Ishikawa (cell line): ENCODE data around the gene SMOC1.

Source experiments
- CEBPB ChIP-seq: IDR thresholded peaks from 2 replicates; pipeline ENCODE4 v1.6.1; 2012
- CREB1 ChIP-seq: IDR thresholded peaks from 2 replicates; pipeline ENCODE4 v1.6.1; 2012; ENCODE audit warnings: low read depth
- EGR1 ChIP-seq: IDR thresholded peaks from 2 replicates; pipeline ENCODE4 v1.6.1; 2012
- EP300 ChIP-seq: IDR thresholded peaks from 2 replicates; pipeline ENCODE4 v1.6.1; 2012; ENCODE audit warnings: borderline replicate concordance
- FOXM1 ChIP-seq: IDR thresholded peaks from 2 replicates; pipeline ENCODE4 v1.6.1; 2012; ENCODE audit warnings: low read depth, borderline replicate concordance
- MAX ChIP-seq: IDR thresholded peaks from 2 replicates; pipeline ENCODE4 v1.6.1; 2012
- NFIC ChIP-seq: IDR thresholded peaks from 2 replicates; pipeline ENCODE4 v1.6.1; 2012
- RAD21 ChIP-seq: IDR thresholded peaks from 2 replicates; pipeline ENCODE4 v1.6.1; 2012; ENCODE audit warnings: low read depth
- TCF12 ChIP-seq: IDR thresholded peaks from 2 replicates; pipeline ENCODE4 v1.6.1; 2012; ENCODE audit warnings: low read depth
- TEAD4 ChIP-seq: IDR thresholded peaks from 2 replicates; pipeline ENCODE4 v1.6.1; 2012
- USF1 ChIP-seq: IDR thresholded peaks from 2 replicates; pipeline ENCODE4 v1.6.1; 2012
- YY1 ChIP-seq: IDR thresholded peaks from 2 replicates; pipeline ENCODE4 v1.6.1; 2012; ENCODE audit warnings: low read depth
- ZBTB7A ChIP-seq: IDR thresholded peaks from 2 replicates; pipeline ENCODE4 v1.6.1; 2012; ENCODE audit warnings: low read depth
- TF ChIP-seq, protein P1 (sequence below): IDR thresholded peaks from 2 replicates; pipeline ENCODE4 v1.6.1; 2012; ENCODE audit warnings: low read depth, mild to moderate bottlenecking

The SMOC1 gene

GRCh38 chr14:69882116-69882864 lies 3.1 kb downstream of the SMOC1 start:
- TF ChIP-seq CEBPB (no peak), NFIC (no peak), EP300 (no peak), TCF12 (no peak), CREB1 (no peak), TEAD4 (no peak), USF1 (no peak), YY1 (no peak)

DNA sequence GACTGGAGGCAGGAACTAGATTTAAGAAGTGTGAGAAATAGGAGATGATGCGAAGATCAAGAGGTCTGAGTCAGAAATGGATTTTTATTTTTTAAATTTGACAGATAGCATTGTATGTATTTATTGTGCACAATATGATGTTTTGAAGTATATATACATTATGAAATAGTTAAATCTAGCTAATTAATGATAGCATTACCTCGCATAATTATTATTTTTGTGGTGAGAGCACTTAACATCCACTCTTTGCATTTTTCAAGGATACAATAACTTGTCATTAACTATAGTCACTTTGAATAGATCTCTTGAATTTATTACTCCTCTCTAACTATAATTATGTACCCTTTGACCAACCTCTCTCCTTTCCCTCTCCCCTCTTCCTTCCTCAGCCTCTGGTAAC lies 3.7 kb downstream of the SMOC1 start:
- no peak for TF ChIP-seq MAX
- no peak for TF ChIP-seq EGR1
- TF ChIP-seq, protein P1, sequence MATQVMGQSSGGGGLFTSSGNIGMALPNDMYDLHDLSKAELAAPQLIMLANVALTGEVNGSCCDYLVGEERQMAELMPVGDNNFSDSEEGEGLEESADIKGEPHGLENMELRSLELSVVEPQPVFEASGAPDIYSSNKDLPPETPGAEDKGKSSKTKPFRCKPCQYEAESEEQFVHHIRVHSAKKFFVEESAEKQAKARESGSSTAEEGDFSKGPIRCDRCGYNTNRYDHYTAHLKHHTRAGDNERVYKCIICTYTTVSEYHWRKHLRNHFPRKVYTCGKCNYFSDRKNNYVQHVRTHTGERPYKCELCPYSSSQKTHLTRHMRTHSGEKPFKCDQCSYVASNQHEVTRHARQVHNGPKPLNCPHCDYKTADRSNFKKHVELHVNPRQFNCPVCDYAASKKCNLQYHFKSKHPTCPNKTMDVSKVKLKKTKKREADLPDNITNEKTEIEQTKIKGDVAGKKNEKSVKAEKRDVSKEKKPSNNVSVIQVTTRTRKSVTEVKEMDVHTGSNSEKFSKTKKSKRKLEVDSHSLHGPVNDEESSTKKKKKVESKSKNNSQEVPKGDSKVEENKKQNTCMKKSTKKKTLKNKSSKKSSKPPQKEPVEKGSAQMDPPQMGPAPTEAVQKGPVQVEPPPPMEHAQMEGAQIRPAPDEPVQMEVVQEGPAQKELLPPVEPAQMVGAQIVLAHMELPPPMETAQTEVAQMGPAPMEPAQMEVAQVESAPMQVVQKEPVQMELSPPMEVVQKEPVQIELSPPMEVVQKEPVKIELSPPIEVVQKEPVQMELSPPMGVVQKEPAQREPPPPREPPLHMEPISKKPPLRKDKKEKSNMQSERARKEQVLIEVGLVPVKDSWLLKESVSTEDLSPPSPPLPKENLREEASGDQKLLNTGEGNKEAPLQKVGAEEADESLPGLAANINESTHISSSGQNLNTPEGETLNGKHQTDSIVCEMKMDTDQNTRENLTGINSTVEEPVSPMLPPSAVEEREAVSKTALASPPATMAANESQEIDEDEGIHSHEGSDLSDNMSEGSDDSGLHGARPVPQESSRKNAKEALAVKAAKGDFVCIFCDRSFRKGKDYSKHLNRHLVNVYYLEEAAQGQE: no peak
- TF ChIP-seq EP300: no peak
- TF ChIP-seq TCF12: no peak
- TF ChIP-seq TEAD4: no peak
- TF ChIP-seq FOXM1: no peak
- TF ChIP-seq YY1: no peak
- TF ChIP-seq NFIC: no peak

DNA sequence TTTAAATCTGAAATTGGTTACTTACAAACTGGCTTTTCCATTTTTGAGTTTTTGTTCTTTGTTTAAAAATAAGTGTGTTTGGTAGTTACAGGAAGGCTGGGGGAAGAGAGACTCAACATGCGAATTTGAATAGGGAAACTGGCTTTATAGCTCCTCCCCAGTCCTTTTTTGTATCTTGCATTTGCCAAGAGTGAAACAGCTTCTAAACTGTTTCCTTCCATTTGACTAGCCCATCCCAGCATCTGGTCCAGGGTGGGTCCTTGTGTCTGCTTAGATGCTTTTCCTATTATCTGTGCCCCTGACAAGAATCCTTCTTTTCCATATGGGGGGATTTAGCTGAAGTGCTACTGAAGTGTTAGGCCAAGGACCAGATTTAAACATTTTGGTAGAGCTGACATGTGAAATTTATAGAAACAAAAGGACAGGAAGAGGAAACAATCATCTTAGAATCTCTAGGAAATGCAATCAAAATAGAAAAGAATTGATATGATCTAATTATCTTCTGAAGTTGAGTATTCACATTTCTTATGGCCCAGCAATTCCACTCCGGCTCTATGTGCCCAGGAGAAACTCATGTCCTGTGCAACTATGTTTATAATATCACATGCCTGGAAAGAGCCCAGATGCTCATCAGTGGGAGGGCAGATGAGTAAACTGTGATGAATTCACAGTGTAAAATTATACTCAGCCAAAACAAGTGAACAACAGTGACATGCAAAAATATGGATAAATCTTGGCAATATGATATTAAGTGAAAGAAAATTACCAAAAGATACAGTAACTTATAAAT lies 7.4 kb downstream of the SMOC1 start:
- no peak for TF ChIP-seq EGR1

- TF ChIP-seq RAD21 (no peak), EGR1 (no peak), MAX (no peak), CREB1 (no peak), CEBPB (no peak), YY1 (no peak), ZBTB7A (no peak), FOXM1 (no peak)
- TF ChIP-seq, protein P1: no peak
Observed at GRCh38 chr14:69887740-69888657, 8.8 kb downstream of the SMOC1 start.

- TF ChIP-seq, protein P1: no peak
- TF ChIP-seq EP300: no peak
- TF ChIP-seq USF1: no peak
- TF ChIP-seq FOXM1: no peak
- TF ChIP-seq NFIC: no peak
- TF ChIP-seq EGR1: no peak
- TF ChIP-seq MAX: no peak
- no peak for TF ChIP-seq YY1
- no peak for TF ChIP-seq TCF12
- TF ChIP-seq RAD21: no peak
Observed at GRCh38 chr14:69891422-69891821, 12.2 kb downstream of the SMOC1 start.
